Measurements from ENCODE around the gene ASB13.

ASB13 gene

GRCh38 chr10:5669604-5670003 lies 3.2 kb upstream of the ASB13 start:
- DNase-seq: no peak

- no peak for DNase-seq
These were observed 2.0 kb upstream of the ASB13 start for GRCh38 chr10:5668429-5668828.

GRCh38 chr10:5666841-5667630 lies 641 bp upstream of the ASB13 start:
- no peak for DNase-seq

GRCh38 chr10:5665373-5666007 lies 905 bp downstream of the ASB13 start:
- peak; percentile 8 for DNase-seq

GRCh38 chr10:5663692-5664427 lies 2.5 kb downstream of the ASB13 start:
- DNase-seq: no peak

GRCh38 chr10:5662708-5663579 lies 3.5 kb downstream of the ASB13 start:
- no peak for DNase-seq

- no peak for DNase-seq
These were observed 5.4 kb downstream of the ASB13 start for GRCh38 chr10:5661043-5661442.

- DNase-seq: peak; percentile 43
These were observed 6.5 kb downstream of the ASB13 start for GRCh38 chr10:5659702-5660528.

GRCh38 chr10:5658871-5659618 lies 7.3 kb downstream of the ASB13 start:
- DNase-seq: no peak

- DNase-seq: no peak
These were observed 9.4 kb downstream of the ASB13 start for GRCh38 chr10:5656737-5657579.

- DNase-seq: no peak
These were observed 11.3 kb downstream of the ASB13 start for GRCh38 chr10:5655121-5655520.

- DNase-seq: no peak
These were observed 12.1 kb downstream of the ASB13 start for GRCh38 chr10:5654218-5654755.

- no peak for DNase-seq
These were observed 13.6 kb downstream of the ASB13 start for GRCh38 chr10:5652746-5653145.

GRCh38 chr10:5651388-5651764 lies 15.0 kb downstream of the ASB13 start:
- DNase-seq: no peak

- no peak for DNase-seq
These were observed 15.6 kb downstream of the ASB13 start for GRCh38 chr10:5650664-5651387.

GRCh38 chr10:5649746-5650145 lies 16.6 kb downstream of the ASB13 start:
- DNase-seq: no peak

GRCh38 chr10:5648494-5649457 lies 17.6 kb downstream of the ASB13 start:
- DNase-seq: no peak
